GM12878 (cell line): ENCODE measurements around the gene MRPS35. TPM values are rescaled to one million over a fixed set of nuclear protein-coding genes. Genes with fewer than 3 reads are reported as not detected.

Experiments
- ATAC-seq: fragments of 200-7000 bp; cut with Tn5 transposase; 3 replicates; pipeline ENCODE4 v1.9.1; 2020; ENCODE audit warnings: mild to moderate bottlenecking, moderate library complexity
- BruUV-seq: library from RNA; stranded (reverse); fragments of 400-500 nt; replicated peaks from 2 replicates; lab custom pipeline; 2021; lab: Mats Ljungman, UMichigan
- CTCF ChIA-PET: fragments of 300-600 bp; sonication (Branson Sonifier 250); formaldehyde crosslinking; extraction: SDS; loops from one replicate; lab custom pipeline; 2021; ENCODE audit warnings: inconsistent platforms; lab: Yijun Ruan, JAX
- POLR2A ChIA-PET: fragments of 350-600 bp; formaldehyde crosslinking; extraction: SDS; loops from one replicate; lab custom pipeline; 2021; ENCODE audit warnings: inconsistent platforms; lab: Charles Lee
- RAD21 ChIA-PET: fragments of 300-600 bp; sonication (Branson Sonifier 250); formaldehyde crosslinking; loops from one replicate; lab custom pipeline; 2023; ENCODE audit warnings: antibody characterized with exemption; ENCODE audit not compliant: unreplicated experiment; lab: Charles Lee
- SMC1A ChIA-PET: fragments of 300-600 bp; sonication (Branson Sonifier 250); formaldehyde crosslinking; loops from one replicate; lab custom pipeline; 2023; ENCODE audit not compliant: unreplicated experiment, uncharacterized antibody; lab: Charles Lee
- DNase-seq: peaks from one replicate; pipeline ENCODE4 v3.0.0-alpha.2; 2011; ENCODE audit warnings: low read depth, low spot score
- FAIRE-seq: peaks from 3 replicates; lab custom pipeline; 2011; peaks lifted over from hg19 to GRCh38; lab: Jason Lieb, UNC
- H2AFZ ChIP-seq: 2 replicates; pipeline ENCODE4 v1.6.0; 2011; ENCODE audit warnings: low read depth, low read length, control low read depth; ENCODE audit not compliant: control insufficient read depth
- H3K27ac ChIP-seq: 2 replicates; pipeline ENCODE4 v1.5.1; 2011; ENCODE audit warnings: control low read depth; ENCODE audit not compliant: control insufficient read depth, insufficient read depth
- H3K27me3 ChIP-seq, 2 experiments: replicated peaks in 1 of 2; 2 replicates each; pipeline versions ENCODE4 v1.6.0 to v1.6.1; 2011; ENCODE audit warnings: low read length in 1 of 2; ENCODE audit not compliant: control insufficient read depth in 2 of 2, insufficient read depth in 2 of 2
- H3K36me3 ChIP-seq, 2 experiments: 2 replicates each; pipeline ENCODE4 v1.5.1; 2011; ENCODE audit warnings: low read length in 1 of 2; ENCODE audit not compliant: control insufficient read depth in 2 of 2, insufficient read depth in 2 of 2
- H3K4me1 ChIP-seq: 2 replicates; pipeline ENCODE4 v1.6.1; 2011; ENCODE audit warnings: mild to moderate bottlenecking, low read length, moderate library complexity, mixed read lengths; ENCODE audit not compliant: control insufficient read depth, insufficient read depth
- H3K4me2 ChIP-seq: 2 replicates; pipeline ENCODE4 v1.6.0; 2011; ENCODE audit warnings: control low read depth; ENCODE audit not compliant: control insufficient read depth, insufficient read depth
- H3K4me3 ChIP-seq: fragments of 200-600 bp; sonication (generic); 2 replicates; pipeline ENCODE4 v1.5.1; 2016
- H3K79me2 ChIP-seq: 2 replicates; pipeline ENCODE4 v1.6.0; 2011; ENCODE audit warnings: low read length; ENCODE audit not compliant: control insufficient read depth, insufficient read depth
- H3K9ac ChIP-seq: 2 replicates; pipeline ENCODE4 v1.8.0; 2011; ENCODE audit warnings: low read length, control low read depth, mixed read lengths; ENCODE audit not compliant: control insufficient read depth, insufficient read depth
- H3K9me3 ChIP-seq: replicated peaks from 3 replicates; pipeline ENCODE4 v1.5.1; 2011; ENCODE audit warnings: mild to moderate bottlenecking, low read length; ENCODE audit not compliant: control insufficient read depth, insufficient read depth
- H4K20me1 ChIP-seq: 2 replicates; pipeline ENCODE4 v1.6.0; 2011; ENCODE audit not compliant: control insufficient read depth, insufficient read depth
- BCL3 ChIP-seq: IDR thresholded peaks from 2 replicates; pipeline ENCODE4 v1.6.1; 2011; ENCODE audit warnings: borderline replicate concordance, low read depth, mild to moderate bottlenecking, moderate library complexity, low read length; ENCODE audit not compliant: insufficient read depth, poor library complexity, severe bottlenecking
- CHD1 ChIP-seq: IDR thresholded peaks from 2 replicates; pipeline ENCODE4 v1.6.1; 2012; ENCODE audit warnings: low read depth, low read length, improper control_type of control experiment
- CHD4 ChIP-seq: fragments of 200-600 bp; sonication (generic); IDR thresholded peaks from 2 replicates; pipeline ENCODE4 v1.6.1; 2016; ENCODE audit warnings: mild to moderate bottlenecking
- ESRRA ChIP-seq: IDR thresholded peaks from 2 replicates; pipeline ENCODE4 v1.6.1; 2012; ENCODE audit warnings: mild to moderate bottlenecking, low read length, improper control_type of control experiment
- FOXM1 ChIP-seq: IDR thresholded peaks from 2 replicates; pipeline ENCODE4 v1.6.1; 2012; ENCODE audit warnings: low read depth, mild to moderate bottlenecking, inconsistent platforms, low read length, moderate library complexity
- GATAD2B ChIP-seq: fragments of 450-650 bp; conservative IDR thresholded peaks from 2 replicates; pipeline ENCODE4 v1.6.1; 2017; ENCODE audit warnings: low read depth, mild to moderate bottlenecking, moderate library complexity
- HDAC6 ChIP-seq: fragments of 200-600 bp; sonication (generic); IDR thresholded peaks from one replicate; pipeline ENCODE4 v1.8.0; 2017; ENCODE audit warnings: antibody characterized with exemption; ENCODE audit not compliant: unreplicated experiment
- IRF3 ChIP-seq: fragments of 450-650 bp; IDR thresholded peaks from 2 replicates; pipeline ENCODE4 v1.6.1; 2014; ENCODE audit warnings: mild to moderate bottlenecking
- MYC ChIP-seq: IDR thresholded peaks from 2 replicates; pipeline ENCODE4 v1.6.1; 2011; ENCODE audit warnings: mild to moderate bottlenecking, low read length, moderate library complexity, inconsistent platforms; ENCODE audit not compliant: insufficient read depth, insufficient replicate concordance, insufficient read length, severe bottlenecking
- NFIC ChIP-seq: IDR thresholded peaks from 2 replicates; pipeline ENCODE4 v1.6.1; 2012; ENCODE audit warnings: low read depth, mild to moderate bottlenecking, inconsistent platforms, low read length, moderate library complexity
- NR2F1 ChIP-seq: fragments of 450-650 bp; conservative IDR thresholded peaks from 2 replicates; pipeline ENCODE4 v1.6.1; 2017; ENCODE audit warnings: mild to moderate bottlenecking
- PKNOX1 ChIP-seq: fragments of 450-650 bp; IDR thresholded peaks from 2 replicates; pipeline ENCODE4 v1.6.1; 2016; ENCODE audit warnings: mild to moderate bottlenecking
- PML ChIP-seq: IDR thresholded peaks from 2 replicates; pipeline ENCODE4 v1.6.1; 2012; ENCODE audit warnings: low read length, inconsistent platforms
- SMC3 ChIP-seq: IDR thresholded peaks from 2 replicates; pipeline ENCODE4 v1.6.1; 2011; ENCODE audit warnings: low read length, improper control_type of control experiment, borderline replicate concordance
- TAF1 ChIP-seq: IDR thresholded peaks from 2 replicates; pipeline ENCODE4 v1.6.1; 2011; ENCODE audit warnings: mild to moderate bottlenecking, low read depth, low read length, borderline replicate concordance
- TCF12 ChIP-seq: IDR thresholded peaks from 2 replicates; pipeline ENCODE4 v1.6.1; 2011; ENCODE audit warnings: low read depth, mild to moderate bottlenecking, low read length
- USF2 ChIP-seq: IDR thresholded peaks from 2 replicates; pipeline ENCODE4 v1.6.1; 2011; ENCODE audit warnings: low read depth, low read length, improper control_type of control experiment, borderline replicate concordance
- ZNF274 ChIP-seq: IDR thresholded peaks from one replicate; pipeline ENCODE4 v1.8.0; 2011; ENCODE audit not compliant: insufficient read length, insufficient read depth
- WGBS: methylation state at CpG from one replicate; pipeline ENCODE4 v1.1.6; 2016; ENCODE audit warnings: low lambda C conversion rate; ENCODE audit not compliant: insufficient replicate concordance, insufficient coverage; ENCODE audit errors: missing lambda C conversion rate; 5-methylcytosine and 5-hydroxymethylcytosine counted together
- in situ Hi-C: fragments of 300-500 bp; cut with MboI; formaldehyde crosslinking; loops from 9 replicates; pipeline ENCODE4 v1.14.3; 2018; ENCODE audit warnings: mixed read lengths
- intact Hi-C: fragments of 100-400 bp; cut with micrococcal nuclease; formaldehyde crosslinking; loops from one replicate; pipeline ENCODE4 v1.14.2; 2022; ENCODE audit not compliant: unreplicated experiment
- polyA plus RNA-seq, 11 experiments: library from polyadenylated mRNA; depleted of rRNA in 4 of 11; unstranded in 6 of 11; stranded (reverse) in 5 of 11; fragments of >200 nt; fragmentation: Nextera tagmentation in 4 of 11; fragmentation: Illumina TruSeq in 1 of 11; extraction: Ambion mirVana in 4 of 11; extraction: Trizol in 1 of 11; gene quantifications; 1 replicate in 1 of 11; 2 replicates in 10 of 11; pipeline versions ENCODE4 v1.2.1 to v1.2.3, GENCODE V29; 2011 to 2016; ENCODE audit warnings: inconsistent platforms in 2 of 11, missing spikeins in 2 of 11, low read depth in 1 of 11
- total RNA-seq, 4 experiments: library from RNA; depleted of rRNA in 3 of 4; stranded (reverse); fragments of >200 nt in 3 of 4; fragmentation: Illumina TruSeq in 1 of 4; extraction: Trizol in 1 of 4; gene quantifications; 2 replicates each; pipeline versions ENCODE4 v1.2.1 to v1.2.3, GENCODE V29; 2013 to 2021

The MRPS35 gene
- total and polyA plus RNA-seq, 10 of the 15 experiments (the other 5 are each of a cell fraction or from before 2014, with no cell fraction given): 45.7 to 111 (median 67.1) TPM

- TF ChIP-seq BCL3 (no peak), IRF3 (no peak)
These were observed 84.4 kb downstream of the MRPS35 start (continued) for GRCh38 chr12:27794818-27795584.

- FAIRE-seq (no peak), DNase-seq (no peak), ATAC-seq (no peak)
- intact Hi-C loops (no loop called here), in situ Hi-C loops (no loop called here)
- Histone ChIP-seq H3K4me3 (no peak overlapping the region), H3K27ac (no peak overlapping the region), H3K36me3 (peaks cover 0 to 32% of the 10 kb centered on the region in 2 experiments; a peak in 3 of 4 replicates), H4K20me1 (no peaks in the 10 kb centered on the region), H3K9ac (no peak overlapping the region), H3K9me3 (no peaks in the 10 kb centered on the region), H3K4me1 (no peaks in the 10 kb centered on the region), H3K27me3 (no peaks in the 10 kb centered on the region), H3K79me2 (no peaks in the 10 kb centered on the region), H3K4me2 (no peak overlapping the region), H2AFZ (no peak overlapping the region)
- TF ChIP-seq PML (no peak), ZNF274 (no peak), TCF12 (no peak), NR2F1 (no peak), MYC (no peak), GATAD2B (no peak), PKNOX1 (no peak), FOXM1 (no peak), CHD4 (no peak), TAF1 (no peak), USF2 (no peak), ESRRA (no peak), HDAC6 (no peak), NFIC (no peak), CHD1 (no peak), SMC3 (no peak)
- WGBS: 92% methylated on average over 7 of the region's 7 CpGs
- ChIA-PET SMC1A (interaction anchor here (0.9 kb wide), 1 partner anchor 25 kb away, joined by 3 read pairs; no protein-coding TSS in a partner anchor), POLR2A (no interaction called here), RAD21 (no interaction called here), CTCF (interaction anchor here (0.9 kb wide), 1 partner anchor 11 kb away, joined by 3 read pairs; no protein-coding TSS in a partner anchor)
- no TSS peak for BruUV-seq
These were observed 85.5 kb downstream of the MRPS35 start for GRCh38 chr12:27796128-27796527.
